Activated CD8-positive, alpha-beta memory T cell treated with anti-CD3 and anti-CD28 coated beads for 1 hour (primary cell): ENCODE results near the gene AEBP2.
"Not testable (repeated sequence)": the region's sequence is repeated elsewhere in the genome, so short reads cannot be mapped to it uniquely, and the experiment has no call there.

ENCODE experiments used
- DNase-seq, 2 donors: peaks; one replicate each; pipeline ENCODE4 v3.0.0-alpha.2; 2020; ENCODE audit warnings: low read depth in 1 of 2; ENCODE audit errors: extremely low read depth in 1 of 2

AEBP2 gene

DNA sequence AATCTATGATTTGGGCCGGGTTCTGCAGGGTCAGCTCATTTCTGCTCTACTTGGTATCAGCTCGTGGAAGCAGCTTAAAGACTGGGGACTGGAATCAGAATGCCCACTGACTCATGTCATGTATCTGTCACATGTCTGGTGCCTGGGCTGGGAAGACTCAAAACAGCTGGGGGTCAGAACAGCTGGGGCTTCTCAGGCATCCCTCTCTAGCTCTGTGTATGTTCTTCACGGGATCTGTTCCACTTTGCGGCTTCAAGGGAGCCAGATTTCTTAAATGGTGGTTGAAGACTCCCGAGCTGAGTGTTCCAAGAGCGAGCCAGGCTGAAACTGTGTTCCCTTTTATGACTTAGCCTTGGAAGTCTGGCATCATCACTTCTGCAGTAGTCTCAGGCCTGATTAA lies 11.9 kb downstream of the AEBP2 start:
- DNase-seq, result no peak

DNA sequence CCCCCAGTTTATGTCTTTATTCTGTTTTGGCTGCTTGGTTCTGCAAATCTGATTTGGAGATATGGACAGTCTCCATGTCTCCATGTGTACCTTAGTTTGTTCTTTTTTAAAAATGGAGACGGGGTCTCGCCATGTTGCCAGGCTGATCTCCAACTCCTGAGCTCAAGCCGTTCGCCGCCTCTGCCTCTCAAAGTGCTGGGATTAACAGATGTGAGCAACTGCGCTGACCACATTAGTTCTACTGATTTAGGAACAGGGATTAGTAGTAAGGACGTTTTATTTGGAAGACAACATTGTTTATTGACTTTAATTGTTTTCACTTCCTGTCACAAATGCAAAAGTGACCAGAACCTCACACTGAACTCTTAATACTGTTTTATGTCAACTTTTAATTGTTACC lies 14.7 kb downstream of the AEBP2 start:
- no peak for DNase-seq

DNA sequence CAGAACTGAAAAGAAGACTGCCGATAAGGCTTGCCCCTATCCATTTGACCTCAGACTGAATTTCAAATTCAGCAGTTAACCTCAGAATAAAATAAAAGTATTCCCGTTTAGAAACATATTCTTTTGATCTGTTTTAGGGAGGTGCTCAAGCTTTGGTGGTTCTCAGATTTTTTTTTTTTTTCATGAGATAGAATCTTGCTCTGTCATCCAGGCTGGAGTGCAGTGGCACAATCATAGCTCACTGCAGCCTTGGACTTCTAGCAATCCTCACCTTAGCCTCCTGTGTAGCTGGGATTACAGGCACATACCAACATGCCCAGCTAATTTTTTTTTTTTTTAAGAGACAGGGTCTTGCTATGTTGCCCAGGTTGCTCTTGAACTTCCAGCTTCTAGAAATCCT lies 15.5 kb downstream of the AEBP2 start:
- DNase-seq, result no peak

DNA sequence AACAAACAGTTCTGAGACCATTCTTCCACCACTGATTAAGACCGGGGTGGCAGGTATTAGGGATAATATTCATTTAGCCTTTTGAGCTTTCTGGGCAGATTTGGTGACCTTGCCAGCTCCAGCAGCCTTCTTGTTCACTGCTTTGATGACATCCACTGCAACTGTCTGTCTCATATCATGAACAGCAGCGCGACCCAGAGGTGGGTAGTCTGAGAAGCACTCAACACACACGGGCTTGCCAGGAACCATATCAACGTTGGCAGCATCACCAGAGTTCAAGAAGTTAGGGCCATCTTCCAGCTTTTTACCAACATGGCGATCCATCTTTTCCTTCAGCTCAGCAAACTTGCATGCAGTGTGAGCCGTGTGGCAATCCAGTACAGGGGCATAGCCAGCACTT lies 16.9 kb downstream of the AEBP2 start:
- no peak for DNase-seq

DNA sequence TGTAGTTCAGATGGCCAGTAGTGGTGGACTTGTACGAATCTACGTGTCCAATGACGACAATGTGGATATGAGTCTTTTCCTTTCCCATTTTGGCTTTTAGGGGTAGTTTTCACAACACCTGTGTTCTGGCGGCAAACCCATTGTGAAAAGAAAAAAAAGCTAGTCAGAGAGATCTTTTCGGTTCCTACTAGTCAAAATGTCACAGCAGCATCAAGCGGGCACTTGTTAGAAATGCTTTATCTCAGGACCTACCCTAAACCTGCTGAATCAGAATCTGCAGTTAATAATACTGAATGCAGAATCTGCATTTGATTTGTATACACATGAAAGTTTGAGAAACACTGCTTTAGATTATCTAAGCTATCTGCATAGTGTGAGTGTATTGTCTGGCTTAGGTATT lies 18.3 kb downstream of the AEBP2 start:
- no peak for DNase-seq

DNA sequence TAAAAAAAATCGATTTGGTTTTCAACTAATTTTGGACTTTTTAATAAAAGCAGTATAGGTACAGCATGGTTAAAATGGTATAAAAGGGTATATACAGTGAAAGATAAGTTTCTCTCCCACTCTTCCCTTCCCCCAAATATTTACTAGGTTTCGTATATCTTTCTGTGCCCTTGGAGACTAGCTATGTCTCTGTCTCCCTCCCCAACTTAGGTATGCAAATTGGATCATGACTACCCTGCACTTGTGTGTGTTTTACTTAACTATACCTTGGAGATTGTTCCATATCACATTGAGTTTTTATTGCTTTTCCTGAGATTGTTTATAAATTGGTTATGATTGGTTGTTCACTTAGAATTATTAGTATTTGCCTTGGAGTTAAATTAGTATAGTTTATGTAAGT lies 19.4 kb downstream of the AEBP2 start:
- DNase-seq, result no peak

DNA sequence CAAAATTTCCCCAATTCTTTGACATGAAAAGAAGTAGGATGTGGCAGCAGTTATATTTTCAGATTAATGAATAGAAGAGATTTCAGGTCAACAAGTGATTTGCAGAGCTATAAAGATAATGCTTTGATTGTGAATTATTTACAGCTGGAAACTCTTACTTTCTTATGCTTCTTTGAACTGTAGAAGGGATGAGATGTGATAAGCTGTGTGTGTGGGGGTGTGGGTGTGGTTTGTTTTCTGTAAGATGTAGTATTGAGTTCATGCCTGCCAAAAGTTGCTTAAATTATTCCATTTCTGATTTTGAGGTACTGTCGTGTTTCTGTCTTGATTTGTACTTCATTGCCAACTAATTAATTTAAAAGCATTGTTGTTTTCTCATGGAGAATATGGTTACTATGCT lies 22.7 kb downstream of the AEBP2 start:
- DNase-seq, result no peak

DNA sequence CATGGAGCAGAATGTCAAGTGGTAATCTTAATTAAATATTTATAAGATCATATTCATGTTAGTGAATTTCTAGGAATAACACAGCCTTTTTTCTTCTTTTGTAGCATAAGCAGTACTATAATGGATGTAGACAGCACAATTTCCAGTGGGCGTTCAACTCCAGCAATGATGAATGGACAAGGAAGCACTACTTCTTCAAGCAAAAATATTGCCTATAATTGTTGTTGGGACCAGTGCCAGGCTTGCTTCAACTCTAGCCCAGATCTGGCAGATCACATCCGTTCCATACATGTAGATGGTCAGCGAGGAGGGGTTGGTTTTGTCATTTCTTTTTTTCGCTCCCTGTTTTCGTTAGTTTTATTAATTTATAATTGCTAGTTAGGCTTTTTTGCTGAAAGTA lies 23.1 kb downstream of the AEBP2 start:
- DNase-seq, result no peak

DNA sequence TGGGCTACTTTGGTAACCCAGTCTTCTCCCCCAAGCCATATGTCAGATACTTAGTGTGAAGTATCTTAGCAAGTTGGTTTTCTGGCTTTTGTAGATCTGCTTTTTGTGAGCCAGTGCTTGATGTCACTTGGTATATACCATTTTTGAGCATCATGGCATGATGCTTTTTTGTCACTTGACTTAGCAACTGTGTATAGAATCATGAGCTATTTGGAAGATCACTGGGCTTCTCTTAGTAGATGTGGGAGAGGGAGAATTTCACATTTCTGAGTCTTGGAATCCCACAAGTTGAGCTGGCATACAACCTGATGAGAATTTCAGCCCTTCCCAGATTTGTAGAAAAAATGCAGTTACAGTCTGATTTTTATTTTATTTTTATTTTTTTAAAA lies 24.9 kb downstream of the AEBP2 start:
- no peak for DNase-seq

DNA sequence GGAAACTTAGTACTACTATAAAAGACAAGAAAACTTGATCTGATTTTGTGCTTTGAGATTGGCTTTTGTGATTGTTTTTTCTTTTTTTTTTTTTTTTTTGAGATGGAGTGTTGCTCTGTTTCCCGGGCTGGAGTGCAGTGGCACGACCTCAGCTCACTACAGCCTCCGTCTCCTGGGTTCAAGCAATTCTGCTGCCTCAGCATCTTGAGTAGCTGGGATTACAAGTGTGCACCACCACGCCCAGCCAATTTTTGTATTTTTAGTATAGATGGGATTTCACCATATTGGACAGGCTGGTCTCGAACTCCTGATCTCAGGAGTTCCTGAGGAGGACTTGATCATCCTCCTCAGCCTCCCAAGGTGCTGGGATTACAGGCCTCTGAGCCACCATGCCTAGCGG lies 26.4 kb downstream of the AEBP2 start:
- DNase-seq, result no peak

DNA sequence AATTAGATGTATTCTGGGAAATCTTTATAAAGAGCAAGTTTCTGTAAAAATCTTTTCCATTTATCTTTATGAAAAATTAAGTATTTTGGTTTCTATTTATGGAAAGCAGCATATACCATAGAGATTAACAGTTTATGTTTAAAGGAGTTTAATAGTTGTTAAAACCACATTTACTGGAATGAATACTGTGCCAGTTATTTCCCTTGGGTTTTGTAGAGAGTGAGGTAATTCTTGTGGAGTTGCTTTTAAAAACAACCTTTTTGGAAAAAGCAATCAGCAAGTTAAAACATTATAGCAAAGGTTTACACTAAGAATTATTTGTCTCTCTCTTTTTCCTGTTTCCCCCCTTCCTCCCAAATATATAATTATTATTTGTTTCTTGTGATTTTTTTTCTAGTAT lies 34.9 kb downstream of the AEBP2 start:
- DNase-seq, result no peak

DNA sequence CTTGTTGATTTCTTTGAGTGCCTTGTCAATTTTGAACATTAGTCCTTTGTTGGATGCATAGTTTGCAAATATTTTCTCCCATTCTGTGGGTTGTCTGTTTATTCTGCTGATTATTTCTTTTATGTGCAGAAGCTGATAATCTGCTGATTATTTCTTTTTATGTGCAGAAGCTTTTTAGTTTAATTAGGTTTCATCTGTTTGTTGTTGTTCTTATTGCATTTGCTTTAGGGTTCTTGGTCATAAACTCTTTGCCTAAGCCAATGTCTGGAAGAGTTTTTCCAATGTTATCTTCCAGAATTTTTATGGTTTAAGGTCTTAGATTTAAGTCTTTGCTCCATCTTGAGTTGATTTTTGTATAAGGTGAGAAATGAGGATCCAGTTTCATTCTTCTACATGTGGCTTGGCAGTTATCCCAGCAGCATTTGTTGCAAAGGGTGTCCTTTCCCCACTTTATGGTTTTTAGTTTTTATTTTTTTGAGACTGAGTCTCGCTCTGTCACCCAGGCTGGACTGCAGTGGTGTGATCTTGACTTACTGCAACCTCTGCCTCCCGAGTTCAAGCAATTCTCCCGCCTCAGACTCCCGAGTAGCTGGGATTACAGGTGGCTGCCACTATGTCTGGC lies 36.7 kb downstream of the AEBP2 start:
- not testable (repeated sequence) for DNase-seq

DNA sequence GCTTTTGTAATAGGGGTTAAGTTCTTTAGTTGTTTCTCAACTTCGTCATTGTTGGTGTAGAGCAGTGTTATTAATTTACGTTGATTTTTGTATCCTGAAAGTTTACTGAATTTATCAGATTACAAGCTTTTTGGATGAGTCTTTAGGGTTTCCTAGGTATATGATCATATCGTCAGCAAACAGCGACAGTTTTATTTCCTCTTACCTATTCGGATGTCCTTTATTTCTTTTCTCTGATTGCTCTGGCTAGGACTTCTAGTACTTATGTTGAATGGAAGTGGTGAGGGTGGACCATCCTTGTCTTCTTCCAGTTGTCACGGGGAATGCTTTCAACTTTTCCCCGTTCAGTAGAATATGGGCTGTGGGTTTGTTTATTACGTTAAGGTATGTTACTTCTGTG lies 37.8 kb downstream of the AEBP2 start:
- no peak for DNase-seq

DNA sequence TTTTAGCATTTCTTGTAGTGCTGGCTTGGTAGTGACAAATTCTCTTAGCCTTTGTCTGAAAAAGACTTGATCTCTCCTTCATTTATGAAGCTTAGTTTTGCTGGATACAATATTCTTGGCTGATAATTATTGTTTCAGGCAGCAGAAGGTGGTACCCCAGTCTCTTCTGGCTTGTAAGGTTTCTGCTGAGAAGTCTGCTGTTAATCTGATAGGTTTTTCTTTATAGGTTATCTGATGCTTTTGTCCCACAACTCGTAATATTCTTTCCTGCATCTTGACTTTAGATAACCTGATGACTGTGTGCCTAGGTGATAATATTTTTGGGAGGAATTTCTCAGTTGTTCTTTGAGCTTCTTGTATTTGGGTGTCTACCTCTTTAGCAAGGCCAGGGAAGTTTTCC lies 41.2 kb downstream of the AEBP2 start:
- DNase-seq, result no peak

DNA sequence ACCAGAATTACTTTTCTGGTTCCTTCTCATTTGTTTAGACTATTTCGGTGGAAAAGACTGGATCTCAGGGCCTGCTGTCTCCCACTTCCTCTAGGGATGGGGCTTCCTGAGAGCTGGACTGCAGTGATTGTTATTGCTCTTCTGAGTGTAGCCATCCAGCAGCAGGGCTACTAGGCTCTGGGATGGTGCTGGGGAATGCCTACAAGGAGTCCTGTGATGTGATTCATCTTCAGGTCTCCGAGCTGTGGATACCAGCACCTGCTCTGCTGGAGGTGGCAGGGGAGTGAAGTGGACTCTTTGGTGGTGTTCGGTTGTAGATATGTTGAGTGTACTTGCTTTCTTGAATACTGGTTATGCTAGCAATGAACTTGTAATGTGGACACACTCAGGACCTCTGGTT lies 42.7 kb downstream of the AEBP2 start:
- DNase-seq, result no peak

DNA sequence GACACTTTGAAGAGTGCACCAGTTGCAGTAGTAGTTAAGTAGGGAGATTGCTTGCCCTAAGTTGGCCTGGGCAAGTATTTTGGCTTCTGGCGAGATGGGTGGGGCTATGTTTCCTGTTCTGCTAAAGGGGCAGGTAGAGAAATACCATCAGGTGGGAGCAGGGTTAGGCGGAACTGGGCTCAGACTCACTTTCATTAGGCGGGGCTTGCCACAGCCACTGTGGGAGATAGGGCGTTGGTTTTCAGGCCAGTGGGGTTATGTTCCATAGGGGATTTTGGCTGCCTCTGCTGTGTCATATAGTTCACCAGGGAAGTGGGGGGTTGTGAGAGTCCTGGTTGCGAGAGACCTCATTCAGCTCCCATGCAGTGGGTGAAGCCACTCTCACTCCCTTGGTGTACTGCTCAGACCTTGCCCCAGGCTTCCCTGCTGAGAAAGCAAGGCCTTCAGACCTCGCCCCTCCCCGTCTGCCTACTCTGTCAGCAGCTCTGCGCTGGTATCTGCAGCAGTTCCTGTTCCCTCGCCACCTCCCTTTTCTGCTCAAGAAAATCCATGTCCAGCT lies 43.3 kb downstream of the AEBP2 start:
- DNase-seq, result peak; percentile 2 to 8

DNA sequence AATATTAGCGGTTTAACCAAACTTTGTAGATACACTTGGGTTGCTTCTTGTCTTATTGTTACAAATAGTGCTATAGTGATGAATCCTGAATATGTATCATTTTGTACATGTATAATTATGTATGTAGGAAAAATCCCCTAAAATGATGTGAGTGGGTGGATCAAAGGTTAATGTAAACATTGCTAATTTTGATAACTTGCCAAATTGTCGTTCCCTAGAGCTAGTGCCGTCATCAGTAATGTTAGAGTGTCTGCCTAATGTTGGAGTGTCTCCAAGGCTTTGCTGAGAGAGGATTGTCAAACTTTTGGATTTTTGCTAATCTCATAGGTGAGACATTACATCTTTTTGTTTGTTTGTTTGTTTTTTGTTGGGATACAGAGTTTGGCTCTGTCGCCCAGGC lies 44.4 kb downstream of the AEBP2 start:
- DNase-seq, result no peak

DNA sequence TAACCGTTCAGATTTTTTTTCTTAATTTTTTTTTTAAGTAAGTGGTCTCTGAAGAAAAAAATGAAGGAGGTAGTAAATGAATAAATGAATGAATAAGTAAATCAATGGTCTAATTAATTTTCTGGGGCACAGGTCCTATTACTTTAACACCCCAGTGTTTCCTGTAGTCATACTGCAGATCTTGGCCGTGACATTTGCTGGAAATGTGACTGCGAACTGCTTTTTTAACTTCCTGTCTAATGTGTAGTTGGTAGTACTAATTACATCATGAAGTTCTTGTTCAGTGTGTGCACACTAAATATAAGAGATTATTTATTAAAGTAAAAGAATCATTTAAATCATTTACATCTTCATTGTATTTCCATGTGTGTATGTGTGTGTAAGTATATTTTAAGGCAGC lies 45.4 kb downstream of the AEBP2 start:
- no peak for DNase-seq

DNA sequence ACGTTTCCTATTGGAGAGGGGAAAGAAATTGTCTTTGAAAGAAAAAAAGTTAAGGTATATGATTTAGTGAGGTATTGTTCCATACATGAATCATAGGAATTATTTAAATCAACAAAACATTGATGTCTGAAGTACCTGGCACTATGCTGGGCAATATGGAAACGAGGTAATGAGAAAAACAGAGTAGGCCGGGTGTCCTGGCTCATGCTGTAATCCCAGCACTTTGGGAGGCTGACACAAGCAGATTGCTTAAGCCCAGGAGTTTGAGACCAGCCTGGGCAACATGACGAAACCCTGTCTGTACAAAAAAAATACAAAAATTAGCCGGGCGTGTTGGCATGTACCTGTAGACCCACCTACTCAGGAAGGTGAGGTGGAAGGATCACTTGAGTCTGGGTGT lies 45.9 kb downstream of the AEBP2 start:
- DNase-seq, result no peak

DNA sequence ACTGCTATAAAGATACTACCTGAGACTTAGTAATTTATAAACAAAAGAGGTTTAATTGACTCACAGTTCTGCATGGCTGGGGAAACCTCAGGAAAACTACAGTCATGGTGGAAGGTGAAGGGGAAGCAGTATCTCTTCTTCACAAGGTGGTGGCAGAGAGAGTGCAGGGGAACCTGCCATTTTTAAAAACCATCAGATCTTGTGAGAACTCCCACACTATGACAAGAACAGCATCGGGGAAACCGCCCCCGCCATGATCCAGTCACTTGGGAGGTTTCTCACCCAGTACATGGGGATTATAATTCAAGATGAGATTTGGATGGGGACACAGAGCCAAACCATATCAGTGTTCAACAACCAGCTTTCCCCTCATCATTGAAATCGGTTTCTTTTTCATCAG lies 49.9 kb downstream of the AEBP2 start:
- no peak for DNase-seq

DNA sequence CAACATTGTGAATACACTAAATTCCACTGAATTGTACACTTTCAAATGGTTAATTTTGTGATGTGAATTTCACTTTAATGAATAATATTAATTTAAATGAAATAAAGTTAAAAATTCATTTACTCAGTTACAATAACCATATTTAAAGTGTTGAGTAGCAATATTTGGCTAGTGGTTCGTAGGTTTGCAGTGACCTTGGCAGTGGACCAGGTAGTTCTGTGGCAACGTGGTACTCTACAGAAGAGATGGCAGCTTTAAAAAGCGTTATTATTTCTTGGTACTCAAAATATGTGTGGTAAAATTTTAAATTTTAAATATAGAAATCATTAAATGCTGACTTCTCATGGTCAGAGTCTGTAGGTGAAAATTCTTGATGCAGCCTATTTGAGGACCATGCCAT lies 51.6 kb downstream of the AEBP2 start:
- no peak for DNase-seq

DNA sequence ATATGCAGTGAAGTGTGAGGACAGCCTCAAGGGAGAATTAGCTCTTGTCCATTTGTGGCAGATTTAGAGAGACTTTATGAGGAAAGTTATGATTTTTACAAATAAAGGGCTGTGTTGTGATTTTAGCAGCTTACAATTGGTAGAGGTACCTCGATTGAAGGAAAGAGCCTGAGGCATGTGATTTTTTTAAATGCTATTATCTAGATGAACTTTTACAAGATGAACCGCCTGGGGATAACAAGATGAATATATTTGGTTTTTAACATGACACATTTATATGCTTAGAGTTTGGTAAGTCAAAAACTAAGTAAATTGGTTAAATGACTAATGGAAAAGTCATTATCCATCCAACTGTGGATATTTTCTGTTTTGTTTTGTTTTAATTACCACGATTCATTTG lies 52.6 kb downstream of the AEBP2 start:
- DNase-seq, result no peak

DNA sequence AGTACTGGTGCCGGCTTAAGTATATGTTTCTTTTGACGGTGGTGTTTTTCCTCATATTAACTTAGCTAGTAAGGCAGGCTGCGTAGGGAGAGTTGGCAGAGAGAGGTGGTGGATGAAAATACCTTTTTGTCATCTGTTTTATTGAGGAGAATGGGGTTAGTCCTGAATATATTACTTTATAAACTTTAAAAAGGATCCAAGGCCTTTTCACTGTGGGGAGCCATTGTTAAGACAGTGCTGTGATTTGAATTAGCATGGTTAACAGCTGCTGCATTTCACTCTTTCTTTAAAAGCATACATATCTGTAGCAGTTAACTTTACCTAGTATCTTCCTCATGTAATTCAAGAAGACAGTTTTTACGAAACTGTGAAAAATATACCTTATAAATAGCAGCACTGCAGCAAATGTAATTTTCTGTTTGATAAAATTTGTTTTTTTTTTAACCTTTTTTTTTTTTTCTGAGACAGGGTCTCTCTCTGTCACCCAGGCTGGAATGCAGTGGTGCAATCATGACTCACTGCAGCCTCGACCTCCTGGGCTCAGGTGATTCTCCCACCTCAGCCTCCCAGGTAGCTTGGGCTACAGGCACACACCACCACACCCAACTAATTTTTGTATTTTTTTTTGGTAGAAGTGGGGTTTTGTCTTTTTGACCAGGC lies 57.1 kb downstream of the AEBP2 start:
- no peak for DNase-seq
